Gastroesophageal sphincter (tissue), 4 donors: ENCODE data around the gene TRIM13. TPM values are rescaled to one million over a fixed set of nuclear protein-coding genes. Genes with fewer than 3 reads are reported as not detected.

Source experiments
- ATAC-seq: fragments of 150-250 bp; one replicate; pipeline ENCODE4 v1.9.1; 2016; ENCODE audit warnings: mild to moderate bottlenecking, moderate library complexity
- H3K27ac ChIP-seq, 4 donors: fragments of 200-600 bp; sonication (generic) in 3 of 4; 1 replicate in 3 of 4; 2 replicates in 1 of 4; pipeline ENCODE4 v1.5.1; 2016 to 2019
- H3K27me3 ChIP-seq: fragments of 200-600 bp; sonication (generic); one replicate; pipeline ENCODE4 v1.5.1; 2019
- H3K36me3 ChIP-seq, 2 donors: fragments of 200-600 bp; sonication (generic); one replicate each; pipeline ENCODE4 v1.5.1; 2019; ENCODE audit warnings: control low read depth in 1 of 2
- H3K4me1 ChIP-seq, 3 donors: fragments of 200-600 bp; sonication (generic); 1 replicate in 2 of 3; 2 replicates in 1 of 3; pipeline ENCODE4 v1.5.1; 2016 to 2019; ENCODE audit warnings: control low read depth in 2 of 3
- H3K4me3 ChIP-seq, 2 donors: fragments of 200-600 bp; sonication (generic); one replicate each; pipeline ENCODE4 v1.5.1; 2019; ENCODE audit warnings: mild to moderate bottlenecking in 1 of 2, moderate library complexity in 1 of 2
- H3K9me3 ChIP-seq, 3 donors: fragments of 200-600 bp; sonication (generic); one replicate each; pipeline ENCODE4 v1.5.1; 2017 to 2019; ENCODE audit warnings: control low read depth in 2 of 3
- EP300 ChIP-seq: sonication (generic); formaldehyde crosslinking; IDR thresholded peaks from one replicate; pipeline ENCODE4 v1.6.1; 2017; ENCODE audit warnings: antibody characterized with exemption, mild to moderate bottlenecking
- POLR2A ChIP-seq, 2 donors: fragments of 450-650 bp; IDR thresholded peaks; one replicate each; pipeline ENCODE4 v1.6.1; 2017; ENCODE audit warnings: antibody characterized with exemption in 2 of 2, mild to moderate bottlenecking in 2 of 2, moderate library complexity in 1 of 2
- POLR2AphosphoS5 ChIP-seq: sonication (generic); formaldehyde crosslinking; IDR thresholded peaks from one replicate; pipeline ENCODE4 v1.6.1; 2017; ENCODE audit warnings: antibody characterized with exemption
- WGBS, 2 donors: methylation state at CpG; one replicate each; pipeline ENCODE4 v1.1.5; 2018; ENCODE audit warnings: low coverage in 1 of 2; 5-methylcytosine and 5-hydroxymethylcytosine counted together
- total RNA-seq, 4 donors: library from RNA; depleted of rRNA; stranded (reverse); fragments of >200 nt; gene quantifications; one replicate each; pipeline ENCODE4 v1.1.0, GENCODE V29; 2016
- TF ChIP-seq, protein P1 (sequence below), 4 experiments: fragments of 200-600 bp in 2 of 4; fragments of 450-650 bp in 2 of 4; sonication (generic) in 1 of 4; IDR thresholded peaks; one replicate each; pipeline ENCODE4 v1.5.1; 2017 to 2019; ENCODE audit warnings: antibody characterized with exemption in 4 of 4, mild to moderate bottlenecking in 2 of 4, moderate library complexity in 2 of 4

Gene TRIM13
- total RNA-seq, 4 donors from 2014 or later = 25.4 to 45.8 (median 37.5) TPM

GRCh38 chr13:50016444-50016843, 19.6 kb downstream of the TRIM13 start:
- no peak for TF ChIP-seq POLR2A (IDR thresholded peaks at IDR 0.05)
- TF ChIP-seq, protein P1, sequence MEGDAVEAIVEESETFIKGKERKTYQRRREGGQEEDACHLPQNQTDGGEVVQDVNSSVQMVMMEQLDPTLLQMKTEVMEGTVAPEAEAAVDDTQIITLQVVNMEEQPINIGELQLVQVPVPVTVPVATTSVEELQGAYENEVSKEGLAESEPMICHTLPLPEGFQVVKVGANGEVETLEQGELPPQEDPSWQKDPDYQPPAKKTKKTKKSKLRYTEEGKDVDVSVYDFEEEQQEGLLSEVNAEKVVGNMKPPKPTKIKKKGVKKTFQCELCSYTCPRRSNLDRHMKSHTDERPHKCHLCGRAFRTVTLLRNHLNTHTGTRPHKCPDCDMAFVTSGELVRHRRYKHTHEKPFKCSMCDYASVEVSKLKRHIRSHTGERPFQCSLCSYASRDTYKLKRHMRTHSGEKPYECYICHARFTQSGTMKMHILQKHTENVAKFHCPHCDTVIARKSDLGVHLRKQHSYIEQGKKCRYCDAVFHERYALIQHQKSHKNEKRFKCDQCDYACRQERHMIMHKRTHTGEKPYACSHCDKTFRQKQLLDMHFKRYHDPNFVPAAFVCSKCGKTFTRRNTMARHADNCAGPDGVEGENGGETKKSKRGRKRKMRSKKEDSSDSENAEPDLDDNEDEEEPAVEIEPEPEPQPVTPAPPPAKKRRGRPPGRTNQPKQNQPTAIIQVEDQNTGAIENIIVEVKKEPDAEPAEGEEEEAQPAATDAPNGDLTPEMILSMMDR (IDR thresholded peaks at IDR 0.05) = no peak
- no peak for TF ChIP-seq EP300
- no peak for TF ChIP-seq POLR2AphosphoS5
- H3K9me3 ChIP-seq = no peaks in the 10 kb centered on the region
- no peak for ATAC-seq
- no peak overlapping the region for H3K4me3 ChIP-seq
- peaks cover 7 to 57% (median 27%) of the 10 kb centered on the region in 3 donors for H3K4me1 ChIP-seq
- 54% methylated on average over 2 of the region's 2 CpGs; no CpG with 5 or more reads in 1 of the 2 donors for WGBS, 2 donors
- H3K27me3 ChIP-seq = no peaks in the 10 kb centered on the region
- H3K27ac ChIP-seq = peak overlapping the region in 3 of 4 donors; percentile 7 to 59 (median 58)
- peaks cover 0 to 53% of the 10 kb centered on the region in 2 donors for H3K36me3 ChIP-seq

- Histone ChIP-seq H3K4me1 (peaks cover 7 to 52% (median 27%) of the 10 kb centered on the region in 3 donors), H3K9me3 (no peaks in the 10 kb centered on the region), H3K27ac (peak overlapping the region in 1 of 4 donors; percentile 59), H3K4me3 (no peak overlapping the region), H3K27me3 (no peaks in the 10 kb centered on the region), H3K36me3 (peaks cover 0 to 50% of the 10 kb centered on the region in 2 donors)
- TF ChIP-seq EP300 (no peak), POLR2AphosphoS5 (no peak)
- no peak for ATAC-seq
Measured at GRCh38 chr13:50017819-50018218, 21.0 kb downstream of the TRIM13 start.

DNA sequence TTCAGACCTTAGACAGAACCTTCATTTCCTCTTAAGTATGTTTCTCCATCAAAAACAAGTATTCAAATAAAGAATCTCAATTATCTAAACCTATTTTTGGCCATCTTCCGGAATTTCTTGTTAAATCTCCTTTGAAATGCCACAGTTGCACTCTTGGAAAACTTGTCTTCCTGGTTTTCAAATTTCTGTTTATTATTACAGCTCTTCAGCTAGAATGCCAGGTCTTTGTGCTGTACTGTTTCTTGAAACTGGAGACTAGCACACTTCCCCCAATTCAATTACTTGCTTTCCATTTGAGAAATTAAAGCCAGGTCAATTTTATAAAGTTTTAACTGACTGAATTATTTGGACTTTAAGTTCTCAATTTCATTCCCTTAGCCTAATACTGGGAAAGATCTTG, 28.6 kb downstream of the TRIM13 start:
- ATAC-seq = no peak
- Histone ChIP-seq H3K36me3 (peaks cover 0 to 23% of the 10 kb centered on the region in 2 donors), H3K4me3 (no peak overlapping the region), H3K27me3 (no peaks in the 10 kb centered on the region), H3K27ac (peak overlapping the region in 1 of 4 donors; percentile 13), H3K9me3 (no peaks in the 10 kb centered on the region), H3K4me1 (peaks cover 0 to 13% (median 6%) of the 10 kb centered on the region in 3 donors)
- TF ChIP-seq EP300 = no peak
- TF ChIP-seq, protein P1 (IDR thresholded peaks at IDR 0.05) = no peak
- TF ChIP-seq POLR2A (IDR thresholded peaks at IDR 0.05) = no peak
- no peak for TF ChIP-seq POLR2AphosphoS5
- WGBS, 2 donors = 27 to 38% methylated on average over 1 of the region's 1 CpG

GRCh38 chr13:50026788-50027473, 30.1 kb downstream of the TRIM13 start:
- ATAC-seq = no peak
- no peak overlapping the region for H3K27ac ChIP-seq
- no peaks in the 10 kb centered on the region for H3K27me3 ChIP-seq
- peaks cover 0 to 13% (median 6%) of the 10 kb centered on the region in 3 donors for H3K4me1 ChIP-seq
- no peaks in the 10 kb centered on the region for H3K9me3 ChIP-seq
- no peak overlapping the region for H3K4me3 ChIP-seq
- peaks cover 0 to 10% of the 10 kb centered on the region in 2 donors for H3K36me3 ChIP-seq
- 73 to 91% methylated on average over 2 of the region's 2 CpGs for WGBS, 2 donors
- TF ChIP-seq, protein P1 (IDR thresholded peaks at IDR 0.05) = no peak
- TF ChIP-seq POLR2A (IDR thresholded peaks at IDR 0.05) = no peak
- TF ChIP-seq POLR2AphosphoS5 = no peak
- TF ChIP-seq EP300 = no peak

DNA sequence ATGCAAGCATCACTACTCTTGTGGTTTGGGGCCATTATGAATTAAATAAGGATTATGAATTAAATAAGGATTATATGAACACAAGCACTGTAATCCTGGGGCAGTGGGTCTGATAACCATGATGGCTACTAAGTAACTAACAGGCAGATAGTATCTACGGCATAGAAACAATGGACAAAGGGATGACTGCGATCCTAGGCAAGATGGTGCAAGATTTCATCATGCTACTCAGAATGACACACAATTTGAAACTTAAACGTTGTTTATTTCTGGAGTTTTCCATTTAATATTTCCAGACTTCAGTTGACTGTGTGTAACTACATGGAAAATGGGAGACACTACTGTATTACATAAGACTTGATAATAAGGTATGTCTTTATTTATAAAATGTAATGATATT, 33.5 kb downstream of the TRIM13 start:
- ATAC-seq = no peak
- Histone ChIP-seq H3K4me3 (no peak overlapping the region), H3K4me1 (peaks cover 0 to 9% (median 6%) of the 10 kb centered on the region in 3 donors), H3K27me3 (no peaks in the 10 kb centered on the region), H3K27ac (no peak overlapping the region), H3K9me3 (no peaks in the 10 kb centered on the region), H3K36me3 (no peaks in the 10 kb centered on the region)
- 84 to 100% methylated on average over 3 of the region's 3 CpGs for WGBS, 2 donors
- TF ChIP-seq EP300 (no peak), POLR2AphosphoS5 (no peak), POLR2A (IDR thresholded peaks at IDR 0.05) (no peak)
- TF ChIP-seq, protein P1 (IDR thresholded peaks at IDR 0.05) = no peak
